GM18868 (cell line): ENCODE data around the gene HYAL1.
A peak's percentile ranks its signal among the peaks of the same experiment; 100 is the strongest.
"Not testable (repeated sequence)": the region's sequence is repeated elsewhere in the genome, so short reads cannot be mapped to it uniquely, and the experiment has no call there.

Experiments used
- ATAC-seq: cut with Tn5 transposase; IDR thresholded peaks from one replicate; pipeline ENCODE4 v1.9.1; 2021; ENCODE audit warnings: mild to moderate bottlenecking, moderate library complexity; ENCODE audit not compliant: unreplicated experiment

HYAL1 gene

DNA sequence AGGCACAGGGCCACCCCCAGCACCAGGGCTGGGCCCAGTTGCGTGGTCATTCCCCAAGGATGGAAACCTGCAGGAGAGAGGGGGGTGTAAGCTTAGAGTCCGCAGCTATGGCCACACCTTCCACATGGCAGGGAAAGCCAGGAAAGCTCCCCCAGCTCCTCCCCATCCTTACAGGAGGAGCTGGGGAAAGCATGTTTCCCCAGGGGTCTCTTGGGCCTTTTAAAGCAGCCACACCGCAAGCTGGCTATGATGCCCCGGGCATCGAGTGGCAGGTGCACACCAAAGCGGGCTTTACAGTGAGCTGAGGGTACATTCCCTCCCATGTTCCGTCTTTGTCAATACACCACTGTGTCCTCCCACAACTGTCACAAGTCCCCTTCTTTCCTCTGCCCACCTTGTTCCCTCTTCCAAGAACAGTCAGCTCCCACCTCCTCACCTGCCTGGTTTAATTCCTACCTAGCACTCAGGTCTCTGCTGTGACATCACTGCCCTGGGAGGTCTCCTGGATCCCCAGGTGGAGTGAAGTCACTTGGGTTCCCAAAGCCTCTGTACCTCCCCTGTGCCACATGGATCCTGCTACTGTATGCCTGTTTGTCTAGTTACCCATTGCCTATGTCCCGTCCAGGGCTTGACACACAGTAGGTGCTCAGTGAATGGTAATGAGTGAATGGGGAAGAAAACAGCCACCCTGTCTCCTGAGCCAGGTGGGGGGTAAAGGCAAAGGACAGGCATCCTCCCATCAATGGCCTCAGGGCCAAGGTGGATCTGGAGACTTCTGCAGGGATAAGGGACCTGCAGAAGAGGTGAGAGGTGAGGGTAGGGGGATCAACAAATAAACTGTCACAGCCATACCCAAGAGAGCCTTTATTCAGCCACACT is 7.6 kb downstream of the HYAL1 start:
- no peak for ATAC-seq

- ATAC-seq: no peak
Measured at GRCh38 chr3:50294492-50295403, 8.6 kb downstream of the HYAL1 start.

DNA sequence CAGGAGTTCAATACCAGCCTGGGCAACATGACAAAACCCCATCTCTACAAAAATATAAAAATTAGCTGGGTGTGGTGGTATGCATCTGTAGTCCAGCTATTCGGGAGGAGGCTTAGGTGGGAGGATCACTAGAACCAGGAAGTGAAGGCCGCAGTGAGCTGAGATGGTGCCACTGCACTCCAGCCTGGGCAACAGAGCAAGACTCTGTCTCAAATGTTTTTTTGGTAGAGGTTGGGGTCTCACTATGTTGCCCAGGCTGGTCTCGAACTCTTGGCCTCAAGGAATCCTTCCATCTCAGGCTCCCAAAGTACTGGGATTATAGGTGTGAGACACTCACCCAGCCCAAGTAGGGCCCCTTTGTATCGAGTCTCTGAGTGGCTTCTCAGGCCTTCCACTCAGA is 9.3 kb downstream of the HYAL1 start:
- ATAC-seq: no peak

DNA sequence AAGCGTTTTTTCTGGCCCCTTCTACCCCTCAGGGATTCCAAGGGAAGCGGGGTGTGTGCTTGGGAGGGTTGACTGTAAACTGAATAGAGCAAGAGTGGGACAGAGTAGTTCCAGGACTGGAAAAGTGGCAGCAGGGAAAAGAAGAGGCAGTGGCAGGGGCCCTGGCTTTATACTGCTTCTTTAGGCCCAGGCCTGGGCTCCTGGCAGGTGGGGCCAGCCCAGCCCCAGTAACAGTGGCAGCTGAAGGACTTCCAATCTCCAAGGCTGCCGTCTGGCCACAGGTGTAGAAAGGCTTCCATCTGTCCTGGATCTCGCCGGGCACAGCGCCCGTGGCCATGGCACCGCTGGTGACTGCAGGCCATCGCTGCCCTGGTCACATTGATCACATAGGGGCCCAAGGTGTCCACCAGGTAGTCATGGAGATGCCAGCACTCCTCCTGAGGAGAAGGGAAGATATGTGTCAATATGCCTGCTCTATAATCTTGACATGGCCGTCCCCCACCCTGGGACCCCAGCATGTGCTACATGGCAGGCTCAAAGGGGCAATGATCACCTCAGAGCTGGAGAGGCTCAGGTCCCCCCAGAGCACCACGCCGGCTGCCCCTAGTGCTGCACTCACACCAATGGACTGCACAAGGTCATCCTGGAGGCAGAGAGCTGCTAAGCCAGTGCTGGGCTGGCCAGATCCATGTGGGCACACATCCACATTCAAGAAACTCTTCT is 10.1 kb downstream of the HYAL1 start:
- ATAC-seq: no peak

DNA sequence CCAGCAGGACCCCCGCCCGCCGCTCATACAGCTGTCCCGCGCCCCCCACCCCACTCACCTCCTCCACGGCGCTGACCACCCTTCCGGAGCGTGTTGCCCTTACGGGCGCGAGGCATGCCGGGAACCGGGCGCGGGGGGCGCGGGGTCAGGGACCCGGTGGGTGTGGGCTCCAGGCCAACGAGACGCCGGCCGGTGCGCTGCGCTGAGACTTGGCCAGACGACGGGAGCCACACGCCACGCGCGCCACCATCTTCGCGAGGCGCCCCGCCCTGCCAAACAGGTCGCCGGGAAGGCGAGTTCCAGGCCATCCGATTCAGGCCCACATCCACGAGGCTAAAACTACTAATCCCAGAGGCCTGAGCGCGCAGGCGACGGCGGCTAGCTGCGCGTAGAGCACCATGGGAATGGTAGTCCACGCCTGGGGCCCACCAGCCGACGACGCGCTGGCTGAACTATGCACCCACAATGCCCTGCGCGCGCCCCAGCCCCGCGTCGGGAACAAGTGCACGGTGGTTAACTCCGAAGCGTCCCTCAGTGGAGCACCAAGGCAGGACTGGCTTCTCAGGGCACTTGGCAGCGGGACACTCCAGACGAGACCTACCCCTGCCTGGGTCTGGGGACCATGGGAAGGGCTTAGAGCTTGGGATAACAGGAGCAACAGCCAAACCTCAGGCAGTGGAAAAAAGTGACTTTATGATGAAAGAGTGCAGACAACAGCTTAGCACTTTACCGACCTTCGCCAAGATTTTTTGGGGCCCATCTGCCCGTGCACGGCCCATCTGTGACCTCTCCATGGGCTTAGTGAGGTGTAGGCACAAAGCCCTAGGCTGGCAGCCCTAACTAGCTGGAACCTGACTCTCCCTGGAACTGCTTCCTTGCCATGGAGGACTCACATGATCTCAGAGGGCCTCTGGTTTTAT is 11.0 kb downstream of the HYAL1 start, which contains the start of gene IFRD2:
IFRD2 (minus strand) TSS at position 271 of the 920 bp plus-strand sequence; CDS start at position 116, 155 bp downstream.
- ATAC-seq: peak; percentile 94

GRCh38 chr3:50290161-50290641 is 13.2 kb downstream of the HYAL1 start:
- no peak for ATAC-seq

- no peak for ATAC-seq
Measured at GRCh38 chr3:50289130-50289529, 14.2 kb downstream of the HYAL1 start.

- no peak for ATAC-seq
Measured at GRCh38 chr3:50288387-50289007, 14.9 kb downstream of the HYAL1 start.

GRCh38 chr3:50287262-50287661 is 16.1 kb downstream of the HYAL1 start:
- no peak for ATAC-seq

- no peak for ATAC-seq
Measured at GRCh38 chr3:50286322-50287227, 16.8 kb downstream of the HYAL1 start.

DNA sequence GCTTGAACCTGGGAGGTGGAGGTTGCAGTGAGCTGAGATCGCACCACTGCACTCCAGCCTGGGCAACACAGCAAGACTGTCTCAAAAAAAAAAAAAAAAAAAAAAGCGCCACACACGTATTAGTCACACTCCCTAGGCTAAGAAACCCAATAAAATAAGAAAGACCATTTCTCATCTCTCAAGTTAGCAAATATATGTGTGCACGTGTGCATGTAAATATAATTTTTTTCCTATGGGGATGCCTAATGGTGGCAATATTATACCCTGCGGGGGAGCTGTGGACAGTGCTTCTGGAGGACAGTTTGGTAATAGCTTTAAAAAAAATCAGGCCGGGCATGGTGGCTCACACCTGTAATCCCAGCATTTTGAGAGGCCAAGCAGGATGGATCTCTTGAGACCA is 19.3 kb downstream of the HYAL1 start:
- ATAC-seq: not testable (repeated sequence)

GRCh38 chr3:50279255-50280016 is 23.9 kb downstream of the HYAL1 start:
- no peak for ATAC-seq

- no peak for ATAC-seq
Measured at GRCh38 chr3:50278880-50279224, 24.5 kb downstream of the HYAL1 start, which contains the start of gene LSMEM2. Gene LSMEM2, plus strand, starts transcription at chr3:50279087. Its CDS starts 27 bp downstream, at chr3:50279114.

- ATAC-seq: no peak
Measured at GRCh38 chr3:50278123-50278879, 25.1 kb downstream of the HYAL1 start.

- ATAC-seq: no peak
Measured at GRCh38 chr3:50276762-50277101, 26.6 kb downstream of the HYAL1 start.

DNA sequence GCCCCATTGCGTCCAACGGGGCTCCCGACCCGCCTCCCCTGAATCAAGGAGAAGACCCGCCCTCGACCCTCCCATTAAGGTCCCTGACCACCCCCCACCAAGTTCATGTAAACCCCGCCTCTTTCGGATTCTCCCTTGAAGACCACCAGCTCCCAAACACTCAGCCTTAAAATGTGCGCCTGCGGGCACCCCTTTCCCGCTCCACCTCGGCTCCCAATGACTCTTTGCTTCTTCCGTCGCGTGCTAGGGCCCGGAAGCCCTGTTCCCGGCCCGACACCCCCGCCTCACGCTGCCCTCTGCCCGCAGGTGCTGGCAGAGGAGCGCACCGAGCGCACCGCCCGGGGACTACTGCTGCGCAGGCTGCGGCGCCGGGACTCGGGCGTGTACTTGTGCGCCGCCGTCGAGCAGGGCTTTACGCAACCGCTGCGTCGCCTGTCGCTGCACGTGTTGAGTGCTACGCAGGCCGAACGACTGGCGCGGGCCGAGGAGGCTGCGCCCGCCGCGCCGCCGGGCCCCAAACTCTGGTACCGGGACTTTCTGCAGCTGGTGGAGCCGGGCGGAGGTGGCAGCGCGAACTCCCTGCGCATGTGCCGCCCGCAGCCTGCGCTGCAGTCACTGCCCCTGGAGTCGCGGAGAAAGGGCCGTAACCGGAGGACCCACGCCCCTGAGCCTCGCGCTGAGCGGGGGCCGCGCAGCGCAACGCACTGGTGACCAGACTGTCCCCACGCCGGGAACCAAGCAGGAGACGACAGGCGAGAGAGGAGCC is 27.2 kb downstream of the HYAL1 start:
- ATAC-seq: no peak
